ENCODE results near the gene SEC14L1.
"Not testable (repeated sequence)": the region's sequence is repeated elsewhere in the genome, so short reads cannot be mapped to it uniquely, and the experiment has no call there.

SEC14L1 gene

DNA sequence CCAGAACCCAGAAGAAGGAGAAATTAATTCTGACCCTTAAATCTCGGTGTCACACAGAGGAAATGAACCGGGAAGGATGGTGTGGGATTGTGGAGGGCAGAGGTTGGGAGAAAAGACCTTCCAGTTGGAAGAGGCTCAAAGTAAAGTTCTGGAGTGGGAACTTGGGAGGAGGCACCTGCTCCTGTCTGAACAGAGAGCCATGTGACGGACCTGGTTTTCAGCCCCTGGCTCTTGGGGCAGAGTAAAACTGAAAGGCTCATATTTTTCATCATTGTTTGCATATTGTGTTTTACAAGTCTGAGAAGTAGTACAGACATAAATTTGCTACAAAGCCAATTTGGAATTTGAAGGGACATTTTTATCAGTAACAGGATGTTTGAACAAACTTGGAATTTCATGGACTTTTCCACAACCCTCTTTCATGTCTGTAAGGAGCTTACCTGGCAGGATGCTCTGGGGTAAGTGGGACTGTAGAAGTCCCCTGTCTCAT is 24.4 kb upstream of the SEC14L1 start:
- DNase-seq, result no peak

DNA sequence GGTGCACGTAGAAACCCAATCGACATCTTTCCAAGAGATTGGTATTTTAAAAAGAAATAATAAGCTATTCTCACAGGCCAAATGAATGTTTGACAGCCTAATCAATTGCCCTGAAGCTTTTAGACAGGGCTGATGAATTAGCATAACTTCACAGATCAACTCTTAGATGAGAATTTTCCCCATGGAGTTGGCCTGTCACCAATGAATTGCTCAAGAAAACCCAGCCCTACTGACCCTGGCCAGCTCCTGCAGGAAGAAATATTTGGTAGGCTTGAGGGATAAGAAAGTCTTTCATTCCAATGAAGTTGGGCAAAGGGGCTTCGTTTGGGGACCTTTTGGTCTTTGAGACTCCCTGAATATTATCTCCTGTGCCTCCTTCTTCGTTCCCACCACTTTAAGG is 23.4 kb upstream of the SEC14L1 start:
- no peak for DNase-seq

GRCh38 chr17:77118251-77118928 is 22.4 kb upstream of the SEC14L1 start:
- no peak for DNase-seq

DNA sequence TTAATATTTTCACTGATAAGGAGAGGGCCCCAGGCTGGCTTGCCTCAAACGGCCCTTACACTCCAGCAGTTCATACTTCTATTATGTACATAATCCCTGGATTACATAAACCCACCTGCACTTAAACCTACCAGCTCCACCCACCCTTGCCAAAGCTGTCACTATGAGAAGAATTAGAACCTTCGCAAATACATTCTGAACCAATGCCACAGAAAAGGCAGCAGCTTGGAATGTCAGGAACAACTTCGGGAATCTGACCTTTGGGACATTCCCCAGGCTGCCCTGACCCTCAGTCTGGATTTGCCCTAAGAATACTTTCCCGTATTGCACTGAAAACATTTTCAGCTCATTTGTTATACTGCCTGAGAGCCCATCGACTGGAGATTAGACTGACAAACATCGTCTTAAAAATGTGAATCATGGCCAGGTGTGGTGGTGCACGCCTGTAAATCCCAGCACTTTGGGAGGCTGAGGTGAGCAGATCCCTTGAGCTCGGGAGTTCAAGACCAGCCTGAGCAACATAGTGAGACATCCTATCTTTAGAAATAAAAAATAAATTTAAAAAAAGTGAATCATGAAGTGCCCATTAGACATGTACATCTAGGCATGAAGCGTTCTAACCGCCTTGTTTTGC is 21.0 kb upstream of the SEC14L1 start:
- no peak for DNase-seq

- no peak for DNase-seq
These were observed 19.9 kb upstream of the SEC14L1 start for GRCh38 chr17:77120868-77121267.

GRCh38 chr17:77124192-77124889 is 16.4 kb upstream of the SEC14L1 start:
- no peak for DNase-seq

DNA sequence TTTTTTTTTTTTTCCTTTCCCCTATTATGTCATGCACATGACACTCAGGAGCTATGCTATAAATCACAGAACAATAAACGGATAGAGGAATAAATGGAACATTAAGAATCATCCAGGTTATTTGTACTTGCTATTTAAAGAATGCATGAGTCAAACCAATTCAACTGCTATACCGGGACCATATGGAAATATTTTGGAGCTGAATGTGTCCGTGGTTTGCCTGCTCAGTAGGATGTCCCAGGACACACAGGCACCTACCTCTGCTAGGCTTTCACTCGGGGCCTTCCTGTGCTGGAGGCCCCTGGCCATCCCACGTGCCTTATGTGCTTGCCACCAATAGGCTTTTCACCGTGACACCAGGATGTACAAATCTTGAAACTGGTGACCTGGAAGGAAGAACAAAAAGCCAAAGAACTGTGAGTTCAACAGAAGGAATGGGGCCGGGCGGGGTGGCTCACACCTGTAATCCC is 15.3 kb upstream of the SEC14L1 start:
- no peak for DNase-seq

DNA sequence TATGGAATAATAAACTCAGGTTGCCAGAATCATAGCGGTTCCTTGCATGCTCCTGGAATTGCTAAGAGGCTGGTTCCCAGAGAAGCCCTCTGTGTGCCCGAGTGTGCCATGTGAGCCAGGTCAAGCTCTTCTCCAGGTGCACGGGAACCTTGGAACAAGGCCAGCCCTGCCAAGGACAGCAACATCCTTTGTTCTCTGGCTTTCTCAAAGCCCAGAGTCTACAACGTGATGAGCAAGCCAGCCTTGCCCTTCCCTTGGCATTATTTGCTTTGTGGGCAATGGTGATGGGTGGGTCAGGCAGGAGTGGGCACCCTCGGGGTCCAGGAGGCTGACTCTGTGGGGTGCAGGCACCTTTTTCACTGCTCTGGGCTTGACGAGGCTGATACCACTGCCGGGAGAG is 14.2 kb upstream of the SEC14L1 start:
- no peak for DNase-seq

DNA sequence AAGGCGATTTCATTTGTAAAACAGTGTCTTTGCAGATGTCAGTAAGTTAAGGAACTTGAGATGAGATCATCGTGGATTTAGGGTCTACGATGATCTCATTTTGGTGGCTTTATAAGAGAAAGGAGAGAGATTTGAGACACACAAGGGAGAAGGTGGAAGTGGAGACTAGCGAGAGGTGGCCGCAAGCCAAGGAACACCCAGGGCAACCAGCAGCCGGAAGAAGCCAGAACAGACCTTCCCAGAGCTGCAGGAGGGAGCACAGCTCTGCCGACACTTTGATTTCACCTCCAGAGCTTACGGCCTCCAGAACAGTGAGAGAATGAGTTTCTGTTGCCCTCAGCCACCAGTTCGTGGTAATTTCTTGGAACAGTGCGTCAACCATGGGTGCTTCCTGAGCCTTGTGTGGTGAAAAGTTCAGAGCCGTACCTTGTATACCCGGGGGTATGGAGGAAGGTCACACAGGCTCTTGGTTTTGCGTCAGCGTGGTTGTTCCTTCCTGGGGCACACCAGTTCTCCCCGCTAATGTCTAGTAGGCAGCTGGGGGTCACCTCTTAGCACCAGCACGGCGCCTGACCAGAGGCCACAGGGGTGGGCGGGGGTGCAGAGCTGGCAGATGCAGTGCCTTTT is 12.9 kb upstream of the SEC14L1 start:
- no peak for DNase-seq

DNA sequence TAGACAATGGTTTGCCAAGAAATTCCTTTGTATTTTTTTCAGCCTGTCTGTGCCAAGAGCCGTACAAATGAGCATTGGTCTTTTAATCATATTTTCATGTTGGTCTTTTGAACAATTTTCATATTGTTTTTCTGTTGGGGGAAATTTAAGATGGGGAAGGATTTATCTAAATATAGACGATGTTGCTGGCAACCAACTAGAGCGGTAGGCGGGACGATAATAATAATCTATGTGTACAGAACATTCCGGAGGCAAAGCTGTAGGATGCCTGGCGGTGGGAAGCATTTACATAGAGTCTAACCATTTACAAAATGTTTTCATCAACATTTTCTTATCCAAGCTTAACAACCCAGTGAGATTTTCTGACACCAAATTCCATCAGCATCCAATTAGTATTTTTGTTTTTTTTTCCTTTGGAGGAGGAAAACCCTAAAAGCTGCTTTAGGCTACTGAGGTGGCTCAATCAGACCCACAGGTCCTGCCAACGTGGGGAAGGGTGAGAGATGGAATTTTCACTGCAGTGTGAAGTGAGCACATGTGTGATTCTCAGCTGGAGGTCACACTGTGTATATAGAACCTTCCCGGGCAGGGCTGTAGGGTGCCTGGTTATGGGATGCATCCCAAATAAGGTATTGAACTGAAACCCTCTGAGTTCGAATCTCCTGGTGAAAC is 11.7 kb upstream of the SEC14L1 start:
- DNase-seq, result no peak

- DNase-seq, result no peak
These were observed 11.0 kb upstream of the SEC14L1 start for GRCh38 chr17:77129568-77130301.

- no peak for DNase-seq
These were observed 10.2 kb upstream of the SEC14L1 start for GRCh38 chr17:77130525-77130924.

GRCh38 chr17:77131904-77132303 is 8.9 kb upstream of the SEC14L1 start:
- no peak for DNase-seq

- no peak for DNase-seq
These were observed 8.2 kb upstream of the SEC14L1 start for GRCh38 chr17:77132411-77133086.

GRCh38 chr17:77133087-77133638 is 7.6 kb upstream of the SEC14L1 start:
- DNase-seq, result no peak

DNA sequence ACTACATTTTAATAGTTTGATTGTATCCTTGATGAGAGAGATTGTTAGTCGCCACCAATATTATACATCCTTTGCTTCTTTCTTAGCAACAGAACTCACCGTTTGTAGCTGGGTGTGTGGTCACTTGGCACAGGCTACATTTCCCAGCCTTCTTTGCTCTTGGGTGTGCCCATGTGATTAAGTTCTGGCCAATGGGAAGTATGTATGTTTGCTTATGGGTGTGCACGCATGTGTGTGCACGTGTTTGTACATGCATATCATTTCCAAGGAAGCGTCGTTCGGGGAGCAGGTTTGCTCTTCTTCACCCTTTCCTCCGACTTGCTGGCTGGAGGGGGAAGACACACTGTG is 4.4 kb upstream of the SEC14L1 start:
- DNase-seq, result no peak

DNA sequence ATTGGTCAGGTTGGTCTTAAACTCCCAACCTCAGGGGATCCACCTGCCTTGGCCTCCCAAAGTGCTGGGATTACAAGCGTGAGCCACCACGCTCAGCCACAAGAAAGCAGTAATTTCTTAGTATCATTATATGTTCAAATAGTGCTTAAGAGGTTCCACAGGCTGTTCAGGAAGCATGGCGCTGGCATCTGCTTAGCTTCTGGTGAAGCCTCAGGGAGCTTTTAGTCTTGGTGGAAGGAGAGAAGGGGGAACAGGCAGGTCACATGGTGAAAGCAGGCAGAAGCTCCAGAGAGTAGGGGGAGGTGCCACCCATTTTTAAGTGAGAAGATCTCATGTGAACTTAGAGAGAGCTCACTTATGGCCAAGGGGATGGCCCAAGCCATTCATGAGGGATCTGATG is 3.7 kb upstream of the SEC14L1 start:
- no peak for DNase-seq

GRCh38 chr17:77137886-77138285 is 2.9 kb upstream of the SEC14L1 start:
- DNase-seq, result not testable (repeated sequence)

DNA sequence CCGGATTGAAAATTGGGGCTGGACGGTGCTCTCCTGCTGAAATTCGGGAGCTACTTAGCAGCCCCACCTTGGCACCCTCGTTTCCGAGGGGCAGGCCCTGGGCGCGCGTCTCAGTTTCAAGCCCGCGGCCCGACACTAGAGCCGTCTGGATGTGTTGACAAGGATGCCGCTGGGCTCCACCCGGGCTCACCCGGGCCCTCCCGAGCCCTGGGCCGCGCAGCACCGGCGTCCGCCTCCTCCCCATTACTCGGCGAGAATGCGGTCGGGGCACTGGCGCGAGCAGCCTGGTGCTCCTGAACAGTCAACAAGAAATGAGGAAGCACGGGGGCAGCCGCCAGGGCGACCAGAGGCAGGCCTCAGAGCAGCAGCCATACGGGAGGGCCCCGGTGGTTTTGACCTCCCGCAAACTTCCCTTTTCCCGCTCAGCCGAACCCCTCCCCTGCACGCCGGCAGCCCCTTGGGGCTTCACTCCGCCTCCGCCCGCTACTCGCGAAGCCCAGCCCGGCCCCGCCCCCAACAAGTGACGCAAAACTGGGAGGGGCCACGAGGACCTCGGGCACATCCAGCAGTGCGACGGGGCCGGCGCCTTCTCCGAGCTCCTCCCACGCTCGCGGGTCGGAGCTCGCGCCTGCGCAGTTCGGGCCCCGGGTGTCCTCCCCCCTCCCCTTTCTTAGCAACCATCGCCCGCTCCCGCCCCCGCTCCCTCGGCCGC is 447 bp upstream of the SEC14L1 start:
- peak; percentile 78 for DNase-seq

- no peak for DNase-seq
These were observed 1.2 kb downstream of the SEC14L1 start for GRCh38 chr17:77141846-77142449.

Data from NCI-H748 treated with DMSO at 0.1 percent for 48 hours (cell line).